ENCODE data around the gene DAO.
A peak's percentile ranks its signal among the peaks of the same experiment; 100 is the strongest.

DNA sequence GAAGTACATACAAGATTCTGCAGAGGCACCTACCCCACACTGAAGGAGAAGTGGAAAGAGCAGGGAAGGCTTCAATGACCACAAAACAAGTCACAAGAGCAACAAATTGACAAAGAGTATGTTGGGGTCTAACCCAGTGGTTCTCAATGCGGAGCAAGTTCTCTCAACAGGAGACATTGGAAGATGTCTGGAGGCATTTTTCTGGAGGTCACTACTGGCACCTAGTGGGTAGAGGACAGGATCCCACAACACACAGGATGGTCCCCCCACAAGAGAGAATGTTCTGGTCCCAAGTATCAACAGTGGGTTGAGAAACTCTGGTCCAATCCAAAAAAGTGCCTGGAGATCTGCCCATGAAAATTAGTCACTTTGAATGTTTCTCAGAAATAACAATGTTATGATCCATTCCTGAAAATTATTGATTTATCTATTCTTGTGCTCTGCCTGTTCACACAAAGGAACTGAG is 25.9 kb upstream of the DAO start:
- peak; percentile 17 for TF ChIP-seq POLR2A (IDR thresholded peaks at IDR 0.05; ENCODE audit: low read length)
- no peak for TF ChIP-seq GATA1 (IDR thresholded peaks at IDR 0.05; ENCODE audit: low read depth, low read length)

All from erythroblast (primary cell).